K562 (cell line): ENCODE results near the gene RAB5B. TPM values are rescaled to one million over a fixed set of nuclear protein-coding genes. Genes with fewer than 3 reads are reported as not detected.

Experiments used
- ATF2 ChIP-seq: sonication (generic); formaldehyde crosslinking; IDR thresholded peaks from 2 replicates; pipeline ENCODE4 v1.8.1; 2022; ENCODE audit warnings: missing genetic modification reagents
- CXXC5 ChIP-seq: fragments of 250-450 bp; sonication (Bioruptor Pico); IDR thresholded peaks from 2 replicates; pipeline ENCODE4 v1.8.0; 2022; ENCODE audit warnings: inconsistent platforms, mild to moderate bottlenecking, moderate library complexity
- ETV1 ChIP-seq: fragments of 450-650 bp; conservative IDR thresholded peaks from 2 replicates; pipeline ENCODE4 v1.6.1; 2016; ENCODE audit warnings: missing genetic modification characterization, control low read depth, low read depth, missing compliant biosample characterization
- GTF2A2 ChIP-seq: IDR thresholded peaks from 2 replicates; pipeline ENCODE4 v1.6.1; 2016; ENCODE audit warnings: mild to moderate bottlenecking, missing genetic modification characterization, missing compliant biosample characterization
- HDAC2 ChIP-seq: fragments of 450-650 bp; IDR thresholded peaks from 2 replicates; pipeline ENCODE4 v1.6.1; 2016; ENCODE audit warnings: mild to moderate bottlenecking
- MCM5 ChIP-seq: fragments of 450-650 bp; IDR thresholded peaks from 2 replicates; pipeline ENCODE4 v1.6.1; 2016; ENCODE audit warnings: low read depth
- MGA ChIP-seq: fragments of 450-650 bp; IDR thresholded peaks from 2 replicates; pipeline ENCODE4 v1.6.1; 2016; ENCODE audit warnings: mild to moderate bottlenecking, moderate library complexity
- PHF20 ChIP-seq: fragments of 450-650 bp; IDR thresholded peaks from 2 replicates; pipeline ENCODE4 v1.6.1; 2018; ENCODE audit not compliant: partially characterized antibody
- RAD21 ChIP-seq, 2 experiments: fragments of 250-450 bp in 1 of 2; fragments of 450-650 bp in 1 of 2; sonication (Bioruptor Pico) in 1 of 2; formaldehyde crosslinking in 1 of 2; IDR thresholded peaks in 1 of 2; conservative IDR thresholded peaks in 1 of 2; 2 replicates each; pipeline versions ENCODE4 v1.4.0 to v1.8.0; 2020 to 2022; ENCODE audit warnings: mild to moderate bottlenecking in 2 of 2, moderate library complexity in 1 of 2
- SMC3 ChIP-seq: conservative IDR thresholded peaks from 2 replicates; pipeline ENCODE4 v1.6.1; 2011; ENCODE audit warnings: low read depth, low read length, improper control_type of control experiment; ENCODE audit not compliant: insufficient read depth
- SNRNP70 ChIP-seq: fragments of 200-400 bp; formaldehyde crosslinking; optimal IDR thresholded peaks from 2 replicates; pipeline ENCODE3; 2017; ENCODE audit warnings: low read depth, low read length
- THRB ChIP-seq: fragments of 450-650 bp; formaldehyde crosslinking; conservative IDR thresholded peaks from 2 replicates; pipeline ENCODE4 v1.4.0; 2022; ENCODE audit warnings: mild to moderate bottlenecking, missing genetic modification characterization
- ZNF384 ChIP-seq: IDR thresholded peaks from 2 replicates; pipeline ENCODE4 v1.6.1; 2012; ENCODE audit warnings: low read depth, low read length, improper control_type of control experiment
- polyA plus RNA-seq, 8 experiments: library from polyadenylated mRNA; depleted of rRNA in 4 of 8; stranded (reverse) in 5 of 8; unstranded in 3 of 8; fragments of >200 nt; fragmentation: Nextera tagmentation in 2 of 8; fragmentation: Illumina TruSeq in 1 of 8; extraction: Ambion mirVana in 2 of 8; extraction: Trizol in 1 of 8; gene quantifications; 2 replicates each; pipeline versions ENCODE4 v1.2.1 to v1.2.3, GENCODE V29; 2011 to 2014; ENCODE audit warnings: inconsistent platforms in 1 of 8, missing spikeins in 1 of 8
- total RNA-seq, 7 experiments: library from RNA; depleted of rRNA in 6 of 7; stranded (reverse); fragments of >200 nt in 6 of 7; fragmentation: Illumina TruSeq in 2 of 7; extraction: Trizol in 2 of 7; gene quantifications; 2 replicates each; pipeline versions ENCODE4 v1.2.1 to v1.2.3, GENCODE V29; 2011 to 2021; ENCODE audit warnings: low replicate concordance in 1 of 7

Gene RAB5B
- total and polyA plus RNA-seq, 9 of the 15 experiments (the other 6 are each of a cell fraction or from before 2014, with no cell fraction given): 6.8 to 73.8 (median 25.2) TPM

- TF ChIP-seq MGA: 0 out of 2 replicates have a peak, but pooled peaks have one; percentile 13
- peak; percentile 71 for TF ChIP-seq HDAC2
- no peak for TF ChIP-seq MCM5
- no peak for TF ChIP-seq SMC3
- no peak for TF ChIP-seq RAD21 (CRISPR knock-in tag; conservative IDR thresholded peaks at IDR 0.05 in 1 of 2, IDR thresholded peaks at IDR 0.05 in 1 of 2)
- peak; percentile 9; the same call in 1 of the 2 replicates for TF ChIP-seq ETV1 (tag)
- TF ChIP-seq SNRNP70: no peak
- peak; percentile 80 for TF ChIP-seq PHF20
- TF ChIP-seq CXXC5: no peak
- TF ChIP-seq ATF2 (CRISPR knock-in tag): no peak
- no peak for TF ChIP-seq ZNF384
- TF ChIP-seq THRB (CRISPR knock-in tag): peak; percentile 97
- TF ChIP-seq GTF2A2 (tag): no peak
These were observed 823 bp upstream of the RAB5B start (continued) for GRCh38 chr12:55972911-55973598.
